GM18520 (cell line): Measurements from ENCODE around the gene FAM163B.

ENCODE experiments used
- ATAC-seq: cut with Tn5 transposase; IDR thresholded peaks from one replicate; pipeline ENCODE4 v1.9.1; 2021; ENCODE audit not compliant: unreplicated experiment

FAM163B gene

GRCh38 chr9:133583111-133583510 is 26.1 kb downstream of the FAM163B start:
- ATAC-seq, result no peak

GRCh38 chr9:133582501-133583045 is 26.6 kb downstream of the FAM163B start:
- ATAC-seq, result no peak

GRCh38 chr9:133581513-133582343 is 27.5 kb downstream of the FAM163B start:
- ATAC-seq, result no peak

GRCh38 chr9:133581011-133581410 is 28.2 kb downstream of the FAM163B start:
- ATAC-seq, result no peak

- ATAC-seq, result no peak
Observed at GRCh38 chr9:133580419-133580738, 28.8 kb downstream of the FAM163B start.

- no peak for ATAC-seq
Observed at GRCh38 chr9:133579601-133580418, 29.4 kb downstream of the FAM163B start.

GRCh38 chr9:133578524-133579441 is 30.4 kb downstream of the FAM163B start:
- ATAC-seq, result no peak

- no peak for ATAC-seq
Observed at GRCh38 chr9:133577737-133578112, 31.5 kb downstream of the FAM163B start.

GRCh38 chr9:133576875-133577736 is 32.1 kb downstream of the FAM163B start:
- no peak for ATAC-seq

- no peak for ATAC-seq
Observed at GRCh38 chr9:133576031-133576874, 32.9 kb downstream of the FAM163B start.

- ATAC-seq, result no peak
Observed at GRCh38 chr9:133575186-133576030, 33.8 kb downstream of the FAM163B start.

- no peak for ATAC-seq
Observed at GRCh38 chr9:133574771-133575170, 34.4 kb downstream of the FAM163B start.

GRCh38 chr9:133573791-133574515 is 35.2 kb downstream of the FAM163B start:
- no peak for ATAC-seq

GRCh38 chr9:133572821-133573361 is 36.3 kb downstream of the FAM163B start:
- no peak for ATAC-seq

- no peak for ATAC-seq
Observed at GRCh38 chr9:133571896-133572595, 37.1 kb downstream of the FAM163B start.

- ATAC-seq, result no peak
Observed at GRCh38 chr9:133571391-133571890, 37.7 kb downstream of the FAM163B start.
